Caco-2 (cell line): Measurements from ENCODE around the gene NOL9. TPM values are rescaled to one million over a fixed set of nuclear protein-coding genes. Genes with fewer than 3 reads are reported as not detected.

ENCODE experiments used
- BruUV-seq: library from RNA; stranded (reverse); fragments of 400-500 nt; replicated peaks from 2 replicates; lab custom pipeline; 2021; lab: Mats Ljungman, UMichigan
- CTCF ChIA-PET: fragments of 300-600 bp; sonication (Branson Sonifier 250); formaldehyde crosslinking; loops from one replicate; lab custom pipeline; 2022; ENCODE audit warnings: antibody characterized with exemption; lab: Charles Lee
- POLR2A ChIA-PET: fragments of 300-600 bp; sonication (Branson Sonifier 250); formaldehyde crosslinking; loops from one replicate; lab custom pipeline; 2022; ENCODE audit warnings: antibody characterized with exemption; lab: Charles Lee
- DNase-seq, 2 experiments: peaks; one replicate each; pipeline versions ENCODE4 v3.0.0 to v3.0.0-alpha.2; 2020 to 2022
- H3K27me3 ChIP-seq: replicated peaks from 2 replicates; pipeline ENCODE4 v1.6.0; 2011; ENCODE audit warnings: low read length; ENCODE audit not compliant: control insufficient read depth, insufficient read depth
- H3K36me3 ChIP-seq: 2 replicates; pipeline ENCODE4 v1.5.1; 2011; ENCODE audit warnings: low read length; ENCODE audit not compliant: control insufficient read depth, insufficient read depth
- H3K4me1 ChIP-seq: fragments of 250-450 bp; sonication (Bioruptor Pico); 2 replicates; pipeline ENCODE4 v1.5.1; 2020; ENCODE audit warnings: mild to moderate bottlenecking
- H3K4me3 ChIP-seq: 2 replicates; pipeline ENCODE4 v1.5.1; 2011; ENCODE audit warnings: low read depth, mild to moderate bottlenecking, control low read depth, low read length
- H3K9me3 ChIP-seq: fragments of 250-450 bp; sonication (Bioruptor Pico); 2 replicates; pipeline ENCODE4 v1.5.1; 2020; ENCODE audit warnings: mild to moderate bottlenecking, moderate library complexity
- H3K27ac Mint-ChIP-seq: one replicate; pipeline ENCODE4 v1.8.0; 2022; ENCODE audit warnings: mixed read lengths; ENCODE audit not compliant: unreplicated experiment
- H3K27me3 Mint-ChIP-seq: one replicate; pipeline ENCODE4 v1.8.0; 2022; ENCODE audit warnings: mixed read lengths; ENCODE audit not compliant: insufficient read depth, unreplicated experiment
- H3K36me3 Mint-ChIP-seq: one replicate; pipeline ENCODE4 v1.8.0; 2022; ENCODE audit warnings: mild to moderate bottlenecking, mixed read lengths; ENCODE audit not compliant: insufficient read depth, unreplicated experiment
- H3K4me1 Mint-ChIP-seq: one replicate; pipeline ENCODE4 v1.8.0; 2022; ENCODE audit warnings: low read depth, mixed read lengths; ENCODE audit not compliant: unreplicated experiment
- H3K4me3 Mint-ChIP-seq: one replicate; pipeline ENCODE4 v1.8.0; 2022; ENCODE audit warnings: mild to moderate bottlenecking, moderate library complexity, mixed read lengths; ENCODE audit not compliant: unreplicated experiment
- H3K9me3 Mint-ChIP-seq: one replicate; pipeline ENCODE4 v1.8.0; 2022; ENCODE audit warnings: mixed read lengths; ENCODE audit not compliant: unreplicated experiment
- CTCF ChIP-seq, 2 experiments: fragments of 200-600 bp in 1 of 2; IDR thresholded peaks; 1 replicate in 1 of 2; 2 replicates in 1 of 2; pipeline versions ENCODE4 v1.5.1 to v1.8.0; 2011 to 2022; ENCODE audit warnings: antibody characterized with exemption in 1 of 2, control low read depth in 1 of 2, inconsistent platforms in 1 of 2, low read depth in 1 of 2, low read length in 1 of 2, mild to moderate bottlenecking in 1 of 2, moderate library complexity in 1 of 2; ENCODE audit not compliant: insufficient read depth in 1 of 2, severe bottlenecking in 1 of 2, unreplicated experiment in 1 of 2
- intact Hi-C: fragments of 100-400 bp; cut with micrococcal nuclease; formaldehyde crosslinking; loops from one replicate; pipeline ENCODE4 v1.10.0; 2022; ENCODE audit not compliant: unreplicated experiment
- total RNA-seq: library from RNA; stranded (reverse); gene quantifications from 2 replicates; pipeline ENCODE4 v1.2.3, GENCODE V29; 2022

Gene NOL9
- total RNA-seq, 1 experiment from 2014 or later, result 33.6 TPM

- H3K9me3 Mint-ChIP-seq, result no peaks in the 10 kb centered on the region
- ChIA-PET POLR2A (no interaction called here), CTCF (interaction anchor here (0.7 kb wide), 1 partner anchor 240 kb away, joined by 10 read pairs; no protein-coding TSS in a partner anchor)
- Histone ChIP-seq H3K27me3 (no peaks in the 10 kb centered on the region), H3K4me1 (peaks cover 16% of the 10 kb centered on the region), H3K4me3 (no peak overlapping the region), H3K9me3 (no peaks in the 10 kb centered on the region), H3K36me3 (peaks cover 2% of the 10 kb centered on the region; the same call in 1 of the 2 replicates)
- peaks cover 14% of the 10 kb centered on the region for H3K36me3 Mint-ChIP-seq
- no peak for DNase-seq
- no peak for TF ChIP-seq CTCF (IDR thresholded peaks at IDR 0.05; ENCODE audit: insufficient read depth in 1 of 2, low read depth in 1 of 2, low read length in 1 of 2, severe bottlenecking in 1 of 2, unreplicated experiment in 1 of 2)
- no peaks in the 10 kb centered on the region for H3K4me1 Mint-ChIP-seq
- no peak overlapping the region for H3K4me3 Mint-ChIP-seq
- no peak overlapping the region for H3K27ac Mint-ChIP-seq
- no TSS peak for BruUV-seq
- intact Hi-C loops, result no loop called here
- no peaks in the 10 kb centered on the region for H3K27me3 Mint-ChIP-seq
Observed at GRCh38 chr1:6586404-6586816, 32.1 kb upstream of the NOL9 start.

- H3K36me3 ChIP-seq, result peaks cover 2% of the 10 kb centered on the region; the same call in 1 of the 2 replicates
- no peak for TF ChIP-seq CTCF (IDR thresholded peaks at IDR 0.05; ENCODE audit: insufficient read depth in 1 of 2, low read depth in 1 of 2, low read length in 1 of 2, severe bottlenecking in 1 of 2, unreplicated experiment in 1 of 2)
- Mint-ChIP-seq H3K9me3 (no peaks in the 10 kb centered on the region), H3K27me3 (no peaks in the 10 kb centered on the region), H3K27ac (no peak overlapping the region), H3K36me3 (peaks cover 14% of the 10 kb centered on the region), H3K4me1 (no peaks in the 10 kb centered on the region), H3K4me3 (no peak overlapping the region)
- ChIA-PET POLR2A (no interaction called here), CTCF (no interaction called here)
- H3K4me1 ChIP-seq, result peaks cover 19% of the 10 kb centered on the region
- no peak overlapping the region for H3K4me3 ChIP-seq
- BruUV-seq, result no TSS peak
- H3K9me3 ChIP-seq, result no peaks in the 10 kb centered on the region
- H3K27me3 ChIP-seq, result no peaks in the 10 kb centered on the region
- intact Hi-C loops, result no loop called here
- DNase-seq, result no peak
Observed at GRCh38 chr1:6585841-6586240, 31.5 kb upstream of the NOL9 start.

- no peak overlapping the region for H3K4me3 Mint-ChIP-seq
- Histone ChIP-seq H3K4me3 (no peak overlapping the region), H3K4me1 (peaks cover 23% of the 10 kb centered on the region), H3K36me3 (peaks cover 2% of the 10 kb centered on the region; the same call in 1 of the 2 replicates), H3K9me3 (no peaks in the 10 kb centered on the region), H3K27me3 (no peaks in the 10 kb centered on the region)
- no TSS peak for BruUV-seq
- DNase-seq, result no peak
- ChIA-PET POLR2A (no interaction called here), CTCF (no interaction called here)
- intact Hi-C loops, result no loop called here
- TF ChIP-seq CTCF (IDR thresholded peaks at IDR 0.05; ENCODE audit: insufficient read depth in 1 of 2, low read depth in 1 of 2, low read length in 1 of 2, severe bottlenecking in 1 of 2, unreplicated experiment in 1 of 2), result no peak
- no peak overlapping the region for H3K27ac Mint-ChIP-seq
- peaks cover 17% of the 10 kb centered on the region for H3K36me3 Mint-ChIP-seq
- no peaks in the 10 kb centered on the region for H3K9me3 Mint-ChIP-seq
- H3K27me3 Mint-ChIP-seq, result no peaks in the 10 kb centered on the region
- H3K4me1 Mint-ChIP-seq, result no peaks in the 10 kb centered on the region
Observed at GRCh38 chr1:6585081-6585722, 30.9 kb upstream of the NOL9 start.
